Pons (tissue), 1 donor: ENCODE measurements around the gene BMP6.

Source experiments
- DNase-seq: peaks from one replicate; pipeline ENCODE4 v3.0.0-alpha.2; 2016; ENCODE audit warnings: low spot score

Gene BMP6

GRCh38 chr6:7832904-7833750, 107.2 kb downstream of the BMP6 start:
- no peak for DNase-seq

- no peak for DNase-seq
Observed at GRCh38 chr6:7833751-7834070, 107.8 kb downstream of the BMP6 start.

- DNase-seq: no peak
Observed at GRCh38 chr6:7836371-7837026, 110.6 kb downstream of the BMP6 start.

DNA sequence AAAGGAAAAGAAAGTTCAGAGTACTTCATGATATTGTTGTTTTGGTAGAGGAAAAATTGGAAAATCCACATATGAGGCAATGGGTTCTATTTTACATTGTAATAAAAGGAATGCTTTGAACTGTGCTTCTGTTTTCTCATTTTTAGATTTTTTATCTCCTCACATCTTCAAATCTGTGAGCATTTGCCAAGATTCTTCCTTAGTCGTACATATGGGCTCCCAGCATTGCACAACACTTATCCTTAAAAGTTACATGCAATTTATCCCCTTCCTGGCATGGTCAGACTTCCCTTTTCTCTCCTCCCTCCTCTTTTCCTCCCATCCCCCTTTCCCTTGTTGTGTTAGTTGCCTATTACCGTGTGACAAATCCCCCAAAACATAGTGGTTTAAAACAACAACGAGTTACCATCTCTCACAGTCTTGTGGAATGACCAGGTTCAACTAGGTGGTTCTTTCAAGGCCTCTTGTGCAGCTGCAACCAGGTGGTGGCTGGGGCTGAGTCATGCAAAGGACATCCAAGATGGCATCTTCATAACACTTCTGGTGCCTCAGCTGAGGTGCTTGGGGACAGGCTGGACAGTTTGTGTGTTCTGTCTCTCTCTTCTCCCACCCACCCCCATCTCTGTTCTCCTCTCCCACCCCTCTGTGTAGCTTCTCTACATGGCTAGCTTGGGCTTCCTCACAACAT, 116.0 kb downstream of the BMP6 start:
- DNase-seq: no peak

GRCh38 chr6:7846966-7847818, 121.3 kb downstream of the BMP6 start:
- DNase-seq: no peak

GRCh38 chr6:7848229-7848628, 122.3 kb downstream of the BMP6 start:
- DNase-seq: no peak

- no peak for DNase-seq
Observed at GRCh38 chr6:7851780-7852179, 125.9 kb downstream of the BMP6 start.

- no peak for DNase-seq
Observed at GRCh38 chr6:7859591-7859990, 133.7 kb downstream of the BMP6 start.

DNA sequence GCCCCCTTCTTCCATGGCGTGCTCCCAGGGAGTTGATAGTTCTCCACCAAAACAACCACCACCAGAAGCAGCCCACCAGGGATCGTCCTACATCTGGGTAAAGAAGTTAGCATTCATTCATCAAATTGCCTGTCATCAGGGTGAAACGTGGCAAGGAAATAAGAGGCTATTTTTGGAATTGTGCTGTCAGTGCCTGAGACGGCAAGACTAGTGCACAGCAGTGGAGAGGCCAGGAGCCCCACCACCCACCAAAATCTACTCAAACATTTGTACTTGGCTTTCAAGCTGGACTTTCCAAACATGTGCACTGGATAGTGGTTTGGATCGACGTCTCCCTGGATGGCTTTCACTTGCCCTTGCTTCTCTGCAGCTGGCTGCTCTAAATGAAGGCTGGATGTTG, 139.9 kb downstream of the BMP6 start:
- DNase-seq: no peak

- no peak for DNase-seq
Observed at GRCh38 chr6:7866526-7866925, 140.6 kb downstream of the BMP6 start.

DNA sequence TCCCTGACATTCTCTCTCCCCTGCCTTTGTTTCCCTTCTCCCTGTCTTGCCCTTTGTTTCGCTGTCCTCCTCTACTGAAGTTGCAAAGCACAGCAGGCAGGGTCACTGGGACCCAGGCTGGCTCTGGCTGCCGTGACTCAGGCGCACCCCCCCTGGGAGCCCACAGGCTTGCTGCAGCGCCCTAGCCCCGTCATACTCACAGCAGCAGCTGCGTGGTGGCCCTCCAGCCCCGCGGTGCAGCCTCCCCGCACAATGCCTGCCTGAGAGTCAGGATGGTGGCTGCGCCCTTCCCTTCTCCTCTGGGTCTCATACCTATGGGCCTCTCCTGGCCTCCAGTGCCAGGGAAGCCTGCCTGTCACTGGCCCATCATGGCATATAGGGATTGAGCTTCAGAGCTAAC, 143.0 kb downstream of the BMP6 start:
- DNase-seq: no peak

DNA sequence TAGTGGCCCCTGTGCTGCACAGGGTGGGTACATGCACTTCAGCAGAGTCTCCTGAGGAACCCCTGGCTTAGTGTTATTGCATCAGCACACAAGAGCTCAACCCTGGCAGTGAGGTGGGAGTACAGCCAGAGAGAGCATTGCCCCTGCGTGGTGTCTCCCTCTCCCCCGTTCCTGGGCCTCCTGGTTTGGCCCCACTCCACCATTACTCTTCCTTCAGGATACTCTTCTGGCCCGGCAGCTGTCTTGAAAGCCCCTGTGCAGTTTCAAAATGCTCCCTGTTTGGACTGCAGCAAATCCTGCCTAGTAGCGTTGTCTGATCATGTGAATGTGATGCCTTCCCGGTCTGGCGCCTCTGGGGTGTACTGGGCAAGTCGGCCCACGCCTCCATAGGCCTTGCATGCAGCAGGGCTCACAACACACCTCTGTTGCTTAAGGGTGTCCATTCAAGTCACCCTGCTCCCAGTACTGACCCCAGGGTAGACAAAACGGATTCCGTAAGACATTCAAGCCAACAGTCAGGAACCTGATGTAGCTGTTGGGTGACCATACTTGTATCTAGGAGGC, 152.6 kb downstream of the BMP6 start:
- DNase-seq: no peak

GRCh38 chr6:7879043-7879442, 153.1 kb downstream of the BMP6 start:
- DNase-seq: no peak

- DNase-seq: no peak
Observed at GRCh38 chr6:7879579-7879978, 153.7 kb downstream of the BMP6 start.

DNA sequence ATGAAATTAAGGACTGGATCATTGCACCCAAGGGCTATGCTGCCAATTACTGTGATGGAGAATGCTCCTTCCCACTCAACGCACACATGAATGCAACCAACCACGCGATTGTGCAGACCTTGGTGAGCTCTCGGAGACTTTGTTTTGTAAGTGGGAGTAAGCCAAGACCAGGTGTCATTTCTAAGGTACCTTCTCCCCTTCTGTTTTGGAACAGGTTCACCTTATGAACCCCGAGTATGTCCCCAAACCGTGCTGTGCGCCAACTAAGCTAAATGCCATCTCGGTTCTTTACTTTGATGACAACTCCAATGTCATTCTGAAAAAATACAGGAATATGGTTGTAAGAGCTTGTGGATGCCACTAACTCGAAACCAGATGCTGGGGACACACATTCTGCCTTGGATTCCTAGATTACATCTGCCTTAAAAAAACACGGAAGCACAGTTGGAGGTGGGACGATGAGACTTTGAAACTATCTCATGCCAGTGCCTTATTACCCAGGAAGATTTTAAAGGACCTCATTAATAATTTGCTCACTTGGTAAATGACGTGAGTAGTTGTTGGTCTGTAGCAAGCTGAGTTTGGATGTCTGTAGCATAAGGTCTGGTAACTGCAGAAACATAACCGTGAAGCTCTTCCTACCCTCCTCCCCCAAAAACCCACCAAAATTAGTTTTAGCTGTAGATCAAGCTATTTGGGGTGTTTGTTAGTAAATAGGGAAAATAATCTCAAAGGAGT, 154.2 kb downstream of the BMP6 start:
- no peak for DNase-seq

DNA sequence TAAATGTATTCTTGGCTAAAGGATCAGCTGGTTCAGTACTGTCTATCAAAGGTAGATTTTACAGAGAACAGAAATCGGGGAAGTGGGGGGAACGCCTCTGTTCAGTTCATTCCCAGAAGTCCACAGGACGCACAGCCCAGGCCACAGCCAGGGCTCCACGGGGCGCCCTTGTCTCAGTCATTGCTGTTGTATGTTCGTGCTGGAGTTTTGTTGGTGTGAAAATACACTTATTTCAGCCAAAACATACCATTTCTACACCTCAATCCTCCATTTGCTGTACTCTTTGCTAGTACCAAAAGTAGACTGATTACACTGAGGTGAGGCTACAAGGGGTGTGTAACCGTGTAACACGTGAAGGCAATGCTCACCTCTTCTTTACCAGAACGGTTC, 154.8 kb downstream of the BMP6 start:
- DNase-seq: no peak

- no peak for DNase-seq
Observed at GRCh38 chr6:7881765-7882500, 156.0 kb downstream of the BMP6 start.

- no peak for DNase-seq
Observed at GRCh38 chr6:7882505-7883257, 156.8 kb downstream of the BMP6 start.

GRCh38 chr6:7883381-7883780, 157.5 kb downstream of the BMP6 start:
- no peak for DNase-seq

GRCh38 chr6:7886132-7886531, 160.2 kb downstream of the BMP6 start:
- no peak for DNase-seq
